Myocyte (in vitro differentiated cells): ENCODE results near the gene GALNTL6. TPM values are rescaled to one million over a fixed set of nuclear protein-coding genes. Genes with fewer than 3 reads are reported as not detected.
"Not testable (repeated sequence)": the region's sequence is repeated elsewhere in the genome, so short reads cannot be mapped to it uniquely, and the experiment has no call there.

Experiments used
- DNase-seq: peaks from one replicate; pipeline ENCODE4 v3.0.0-alpha.2; 2012; ENCODE audit warnings: low read depth
- total RNA-seq: library from RNA; depleted of rRNA; stranded (reverse); fragments of >200 nt; gene quantifications from 2 replicates; pipeline ENCODE4 v1.2.3, GENCODE V29; 2014

Gene GALNTL6
- total RNA-seq, 1 donor from 2014 or later: 1.2 TPM

DNA sequence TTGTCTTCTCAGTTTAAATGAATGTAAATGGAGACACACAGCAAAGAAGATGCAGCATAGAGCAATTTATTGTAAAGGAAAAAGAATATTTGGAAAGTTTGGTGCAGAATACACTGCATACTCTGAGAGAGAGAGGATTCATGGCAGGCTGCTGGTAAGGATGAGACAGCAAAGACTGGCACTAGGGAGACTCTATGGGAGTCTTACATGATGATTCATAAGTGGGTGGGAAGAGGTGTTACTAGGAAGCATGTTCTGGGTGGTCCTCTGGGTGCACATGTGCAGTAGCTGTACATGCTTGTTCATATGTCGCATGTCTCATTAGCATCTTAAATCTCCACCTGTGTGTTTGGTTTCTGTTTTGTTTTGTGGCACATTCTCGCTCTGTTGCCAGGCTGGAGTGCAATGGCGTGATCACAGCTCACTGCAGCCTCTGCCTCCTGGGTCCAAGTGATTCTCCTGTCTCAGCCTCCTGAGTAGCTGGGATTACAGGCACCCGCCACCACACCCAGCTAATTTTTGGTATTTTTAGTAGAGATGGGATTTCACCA is 1164.4 kb downstream of the GALNTL6 start:
- DNase-seq: not testable (repeated sequence)

DNA sequence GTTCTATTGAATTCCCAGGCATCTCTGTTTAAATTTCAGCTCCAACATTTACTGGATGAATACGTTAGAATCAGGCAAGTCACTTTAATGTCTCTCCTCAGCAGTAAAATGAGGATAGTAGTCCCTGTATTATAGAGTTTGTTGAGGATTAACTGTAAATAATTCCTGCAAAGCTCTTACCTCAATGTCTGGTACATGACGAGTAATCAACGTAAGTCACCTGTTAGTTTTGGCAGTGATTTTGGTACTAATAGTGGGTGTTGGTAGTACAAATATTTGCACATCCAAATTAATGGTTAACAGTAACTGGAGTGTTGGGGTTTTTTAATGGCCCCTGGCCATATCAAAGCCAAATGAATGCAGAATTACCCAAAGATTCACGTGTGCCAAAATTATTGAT is 1165.6 kb downstream of the GALNTL6 start:
- no peak for DNase-seq

GRCh38 chr4:172979332-172979731 is 1166.1 kb downstream of the GALNTL6 start:
- DNase-seq: no peak

- no peak for DNase-seq
Observed at GRCh38 chr4:172980219-172980618, 1167.0 kb downstream of the GALNTL6 start.

DNA sequence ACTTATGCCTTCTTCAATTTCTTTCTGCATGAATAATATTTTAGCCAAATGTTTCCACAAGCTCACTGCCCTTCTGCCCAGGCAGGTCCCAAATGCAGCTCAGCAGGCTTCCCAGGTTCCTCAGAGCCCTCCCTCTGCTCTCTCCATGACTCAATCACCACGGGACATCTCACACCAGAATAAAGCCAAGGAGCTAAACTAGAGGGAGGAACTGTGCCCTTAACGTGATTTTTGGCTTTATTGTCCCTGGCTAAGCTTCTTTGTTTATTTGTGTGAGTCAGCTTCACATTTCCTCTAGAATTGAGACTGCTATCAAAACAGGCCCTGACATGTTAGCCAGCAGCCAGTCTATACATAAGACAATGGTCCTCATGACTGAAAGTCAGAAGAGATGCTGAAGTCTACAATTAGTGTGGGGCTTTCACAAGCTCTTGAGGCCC is 1169.0 kb downstream of the GALNTL6 start:
- peak; percentile 85 for DNase-seq

- DNase-seq: no peak
Observed at GRCh38 chr4:172983014-172983413, 1169.8 kb downstream of the GALNTL6 start.

- DNase-seq: no peak
Observed at GRCh38 chr4:172983631-172984030, 1170.4 kb downstream of the GALNTL6 start.

DNA sequence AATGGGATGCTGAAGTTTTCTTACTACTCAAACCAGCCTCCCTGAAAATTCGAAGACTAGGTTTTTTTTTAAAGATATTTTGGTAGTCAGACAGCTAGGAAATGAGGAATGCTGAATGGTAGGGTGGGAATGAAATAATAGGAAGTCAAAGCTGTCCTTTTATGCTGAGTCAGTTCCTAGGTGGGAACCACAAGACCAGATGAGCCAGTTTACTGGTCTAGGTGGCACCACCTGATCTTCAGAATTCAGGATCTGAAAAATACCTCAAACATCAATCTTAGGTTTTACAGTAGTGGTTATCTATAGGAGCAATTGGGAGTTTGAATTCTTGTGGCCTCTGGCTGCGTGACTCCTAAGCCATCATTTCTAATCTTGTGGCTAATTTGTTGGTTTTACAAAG is 1172.3 kb downstream of the GALNTL6 start:
- no peak for DNase-seq

DNA sequence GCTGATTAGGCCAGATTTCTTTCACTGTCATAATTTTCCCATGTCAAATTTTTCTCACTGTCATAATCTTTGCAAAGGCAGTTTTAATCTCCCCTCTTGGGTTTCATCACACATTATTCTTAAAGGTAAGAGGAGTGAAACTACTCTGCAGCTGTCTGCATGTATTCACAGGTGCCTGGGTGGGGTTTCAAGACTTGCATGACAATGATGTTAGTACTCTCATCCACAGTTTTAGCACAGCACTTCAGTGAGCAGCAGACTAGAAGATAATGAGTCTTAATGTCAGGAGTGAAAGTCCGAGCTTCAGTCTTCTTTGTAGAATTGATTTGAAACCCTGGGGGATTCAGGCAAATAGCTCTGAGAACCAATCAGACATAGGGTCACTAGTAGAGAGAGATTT is 1172.9 kb downstream of the GALNTL6 start:
- DNase-seq: peak; percentile 50

- no peak for DNase-seq
Observed at GRCh38 chr4:172989984-172990820, 1177.0 kb downstream of the GALNTL6 start.

DNA sequence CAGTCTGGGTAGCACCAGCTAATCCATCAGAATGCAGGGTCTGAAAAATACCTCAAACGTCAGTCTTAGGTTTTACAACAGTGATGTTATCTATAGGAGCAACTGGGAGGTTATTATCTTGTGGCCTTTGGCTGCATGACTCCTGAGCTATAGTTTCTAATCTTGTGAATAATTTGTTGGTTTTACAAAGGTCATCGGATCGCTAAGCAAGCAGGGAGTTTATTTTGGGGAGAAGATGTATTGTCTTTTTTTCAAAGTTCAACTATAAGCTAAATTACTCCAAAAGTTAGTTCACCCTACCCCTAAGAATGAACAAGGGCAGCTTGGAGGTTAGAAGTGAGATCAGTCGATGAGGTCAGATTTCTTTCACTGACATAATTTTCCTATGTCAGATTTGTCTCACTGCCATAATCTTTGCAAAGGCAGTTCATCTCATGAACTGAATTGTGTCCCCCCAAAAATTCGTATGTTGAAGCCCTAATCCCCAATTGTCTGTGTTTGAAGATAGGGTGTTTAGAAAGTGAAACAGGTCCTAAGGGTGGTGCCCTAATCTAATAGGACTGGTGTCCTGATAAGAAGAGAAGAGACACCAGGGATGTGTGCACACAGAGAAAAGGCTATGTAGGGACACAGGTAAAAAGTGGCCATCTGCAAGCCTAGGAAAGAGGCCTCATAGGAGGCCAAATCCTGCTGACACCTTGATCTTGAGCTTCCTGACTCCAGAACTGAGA is 1179.6 kb downstream of the GALNTL6 start:
- DNase-seq: no peak

DNA sequence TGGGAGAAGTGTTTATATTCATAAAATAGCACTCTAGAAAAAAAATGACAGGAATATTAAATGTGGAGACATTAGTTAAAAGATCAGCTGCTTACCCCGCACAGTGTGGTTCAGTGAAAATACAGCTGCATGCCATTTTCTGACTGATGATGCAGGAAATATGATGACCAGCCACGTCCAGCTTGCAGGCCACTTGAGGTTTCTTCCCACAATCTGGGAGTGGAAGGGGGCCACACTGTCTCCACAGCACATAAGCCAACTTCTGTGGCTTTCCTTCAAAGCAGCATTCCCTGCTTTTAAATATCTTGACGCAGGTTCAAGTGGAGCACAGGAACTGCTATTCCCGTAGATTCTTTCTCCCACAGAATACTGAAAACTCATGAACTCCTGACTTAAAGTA is 1182.0 kb downstream of the GALNTL6 start:
- DNase-seq: peak; percentile 95

DNA sequence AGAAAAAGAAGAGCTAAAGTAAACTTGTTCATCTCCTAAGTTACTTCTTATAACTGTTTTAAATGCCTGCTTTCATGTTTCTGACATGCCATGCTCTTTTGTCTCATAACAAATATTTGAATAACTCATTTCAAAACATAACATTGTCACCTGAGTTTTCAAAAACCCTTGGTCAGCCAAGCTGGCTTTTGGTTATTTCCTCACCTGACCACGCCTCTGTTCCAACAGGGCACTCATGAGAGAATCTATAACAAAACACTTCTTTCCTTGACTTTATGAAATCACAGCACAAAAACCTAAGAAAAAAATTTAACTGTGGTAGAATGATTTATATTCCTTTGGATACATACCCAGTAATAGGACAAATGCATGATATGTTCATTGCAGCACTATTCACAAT is 1182.5 kb downstream of the GALNTL6 start:
- no peak for DNase-seq

DNA sequence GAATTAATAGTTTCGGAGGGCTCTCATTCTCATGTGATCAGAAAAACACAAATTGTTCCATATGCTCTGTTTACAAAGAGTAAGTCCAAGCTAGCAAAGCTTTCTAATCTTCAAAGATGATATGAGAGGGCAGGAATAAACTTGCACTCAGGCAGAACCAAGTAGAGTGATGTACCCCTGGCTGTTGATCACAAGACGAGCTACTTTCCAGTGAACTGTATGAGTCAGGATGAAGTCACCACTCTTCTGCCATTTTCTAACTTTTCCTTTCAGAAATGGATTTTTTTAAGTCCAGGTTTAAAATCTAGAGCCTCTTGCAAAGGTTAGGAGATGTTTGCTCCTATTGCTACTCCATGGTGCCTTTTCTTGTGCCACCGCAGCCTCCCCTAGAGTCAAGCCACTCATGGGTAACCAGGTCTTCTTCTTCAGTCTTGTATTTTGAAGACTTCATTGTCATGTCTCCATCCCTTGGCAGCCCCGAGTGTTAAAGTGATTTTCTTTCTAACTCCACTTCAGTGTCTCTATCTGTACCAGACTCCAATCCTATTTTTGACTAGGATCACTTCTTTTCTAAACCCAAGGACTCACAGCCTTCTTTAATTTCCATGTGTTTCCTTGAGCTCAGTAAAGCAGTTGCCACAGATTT is 1183.5 kb downstream of the GALNTL6 start:
- peak; percentile 65 for DNase-seq

DNA sequence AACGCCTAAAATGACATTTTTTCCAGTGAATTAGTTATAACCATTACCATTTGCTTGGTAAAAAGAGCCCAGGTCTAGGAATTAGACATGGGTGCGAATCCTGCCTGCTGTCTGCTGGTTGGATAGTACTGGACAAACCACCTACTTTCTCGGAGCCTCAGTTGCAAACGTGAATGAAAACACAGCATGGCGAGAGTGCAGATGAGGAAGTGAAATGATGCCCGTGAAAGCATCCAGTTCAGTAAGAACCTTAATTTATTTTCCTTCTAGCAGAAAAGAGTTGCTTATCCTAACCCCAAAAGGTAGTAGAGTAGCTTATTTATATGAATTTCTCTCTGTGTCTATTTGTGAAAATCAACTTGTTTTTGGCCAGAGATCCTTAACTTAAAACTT is 1184.0 kb downstream of the GALNTL6 start:
- DNase-seq: no peak

DNA sequence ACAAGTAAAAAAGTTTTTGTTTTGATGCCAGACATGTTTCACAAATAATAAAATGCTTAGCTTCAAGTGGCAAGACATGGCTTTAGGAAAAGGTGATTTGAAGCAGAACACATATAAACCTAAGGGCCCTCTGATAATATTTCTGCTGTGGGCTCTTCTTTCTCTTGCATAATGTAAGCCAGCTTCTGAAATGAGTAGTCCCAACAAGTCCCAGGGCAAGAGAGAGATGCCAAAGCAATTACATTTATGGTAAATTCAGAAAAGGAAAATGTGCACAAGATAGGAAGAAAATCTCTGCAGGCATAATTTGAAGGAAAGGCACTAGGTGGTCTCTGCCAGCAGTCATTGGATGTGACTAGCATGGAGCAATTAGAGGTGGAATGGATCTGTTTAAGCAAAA is 1184.7 kb downstream of the GALNTL6 start:
- no peak for DNase-seq

DNA sequence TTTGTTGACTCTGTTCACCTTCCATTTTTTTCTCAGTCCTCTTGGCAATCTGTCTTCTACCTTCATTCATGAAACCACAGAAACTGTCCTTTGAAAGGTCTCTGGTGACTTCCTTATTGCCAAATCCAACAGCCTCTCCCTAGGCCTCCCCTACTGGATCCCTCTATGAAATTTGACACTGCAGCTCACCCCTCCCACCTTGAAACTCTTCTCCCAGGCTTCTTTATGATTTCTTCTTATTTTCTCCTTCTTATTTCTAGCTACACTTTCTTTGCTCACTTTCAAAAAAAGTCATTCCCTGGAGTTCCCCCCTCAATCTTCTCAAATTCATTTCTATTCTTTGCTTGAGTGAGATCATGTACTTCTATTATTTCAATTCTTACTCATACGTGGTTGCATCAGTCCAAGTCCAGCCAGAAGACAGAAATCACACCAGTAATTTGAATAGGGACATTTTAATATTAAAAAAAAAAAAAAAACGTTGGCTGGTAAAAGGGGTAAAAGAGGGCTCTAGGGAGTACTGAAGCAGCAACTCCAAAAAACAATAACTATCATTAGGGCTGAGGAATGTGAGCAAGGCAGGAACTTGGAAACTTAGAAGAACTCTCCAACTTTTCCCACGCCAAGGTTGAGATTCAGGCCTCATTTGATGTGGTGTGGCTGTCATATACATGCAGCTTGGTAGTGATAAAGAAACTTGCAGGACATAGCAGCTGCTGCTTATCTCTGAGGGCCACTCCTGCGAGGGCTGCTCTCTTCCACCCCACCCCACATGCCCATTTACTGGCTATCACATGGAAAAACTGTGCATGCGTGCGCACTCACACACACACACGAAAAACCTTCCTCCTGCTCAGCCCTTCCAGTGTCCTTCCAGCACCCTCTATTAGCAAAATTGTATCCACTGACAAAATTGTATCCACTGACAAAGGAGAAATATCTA is 1185.6 kb downstream of the GALNTL6 start:
- DNase-seq: peak; percentile 86

- no peak for DNase-seq
Observed at GRCh38 chr4:173001571-173001970, 1188.4 kb downstream of the GALNTL6 start.

- no peak for DNase-seq
Observed at GRCh38 chr4:173002830-173003561, 1189.8 kb downstream of the GALNTL6 start.
